HEK293 (cell line): ENCODE results near the gene CACNG1.

Experiments used
- CTCF ChIA-PET: fragments of 350-600 bp; formaldehyde crosslinking; extraction: SDS; loops from one replicate; lab custom pipeline; 2021; ENCODE audit warnings: antibody characterized with exemption; lab: Yijun Ruan, JAX
- POLR2A ChIA-PET: fragments of 300-600 bp; formaldehyde crosslinking; extraction: SDS; loops from one replicate; lab custom pipeline; 2020; ENCODE audit warnings: antibody characterized with exemption, inconsistent platforms; lab: Yijun Ruan, JAX
- H3K27ac ChIP-seq: fragments of 200-500 bp; sonication (Bioruptor generic); 2 replicates; pipeline ENCODE4 v1.5.1; 2014; ENCODE audit warnings: low read depth, low read length, control low read depth, inconsistent platforms; ENCODE audit errors: extremely low read depth
- H3K36me3 ChIP-seq, 2 experiments: fragments of 200-500 bp in 1 of 2; sonication (Bioruptor generic) in 1 of 2; 1 replicate in 1 of 2; 2 replicates in 1 of 2; pipeline ENCODE4 v1.5.1; 2014 to 2017; ENCODE audit warnings: inconsistent platforms in 2 of 2, low read length in 2 of 2; ENCODE audit not compliant: control insufficient read depth in 2 of 2, insufficient read depth in 1 of 2
- H3K4me1 ChIP-seq: fragments of 200-500 bp; sonication (Bioruptor generic); 2 replicates; pipeline ENCODE4 v1.5.1; 2014; ENCODE audit warnings: mild to moderate bottlenecking, low read length, inconsistent platforms; ENCODE audit not compliant: control insufficient read depth, insufficient read depth
- H3K4me3 ChIP-seq: 2 replicates; pipeline ENCODE4 v1.5.1; 2011; ENCODE audit warnings: low read depth, mild to moderate bottlenecking, control low read depth, low read length, moderate library complexity
- H3K9me3 ChIP-seq: fragments of 200-500 bp; sonication (Bioruptor generic); 2 replicates; pipeline ENCODE4 v1.5.1; 2014; ENCODE audit warnings: low read depth, low read length, inconsistent platforms; ENCODE audit not compliant: control insufficient read depth, insufficient read depth
- GLIS2 ChIP-seq: fragments of 450-650 bp; formaldehyde crosslinking; IDR thresholded peaks from 2 replicates; pipeline ENCODE4 v1.5.1; 2016; ENCODE audit warnings: missing biosample characterization, missing genetic modification characterization
- SP2 ChIP-seq: fragments of 450-650 bp; formaldehyde crosslinking; IDR thresholded peaks from 2 replicates; pipeline ENCODE4 v1.5.1; 2016; ENCODE audit warnings: missing biosample characterization, missing genetic modification characterization
- SP7 ChIP-seq: fragments of 450-650 bp; formaldehyde crosslinking; IDR thresholded peaks from 2 replicates; pipeline ENCODE4 v1.5.1; 2016; ENCODE audit warnings: missing biosample characterization, missing genetic modification characterization
- ZBTB21 ChIP-seq: fragments of 450-650 bp; formaldehyde crosslinking; IDR thresholded peaks from 2 replicates; pipeline ENCODE4 v1.5.1; 2017; ENCODE audit warnings: missing biosample characterization, missing genetic modification characterization
- ZFP69B ChIP-seq: fragments of 450-650 bp; formaldehyde crosslinking; IDR thresholded peaks from 2 replicates; pipeline ENCODE4 v1.5.1; 2016; ENCODE audit warnings: missing biosample characterization, missing genetic modification characterization
- ZNF112 ChIP-seq: fragments of 450-650 bp; formaldehyde crosslinking; IDR thresholded peaks from 2 replicates; pipeline ENCODE4 v1.5.0; 2017; ENCODE audit warnings: missing biosample characterization, missing genetic modification characterization
- ZNF280C ChIP-seq: fragments of 450-650 bp; formaldehyde crosslinking; IDR thresholded peaks from 2 replicates; pipeline ENCODE4 v1.5.1; 2016; ENCODE audit warnings: missing biosample characterization, missing genetic modification characterization
- ZNF362 ChIP-seq: fragments of 450-650 bp; formaldehyde crosslinking; IDR thresholded peaks from 2 replicates; pipeline ENCODE4 v1.5.1; 2016; ENCODE audit warnings: missing biosample characterization, missing genetic modification characterization
- ZNF629 ChIP-seq: fragments of 450-650 bp; formaldehyde crosslinking; IDR thresholded peaks from 2 replicates; pipeline ENCODE4 v1.5.1; 2017; ENCODE audit warnings: missing biosample characterization, missing genetic modification characterization
- ZNF660 ChIP-seq: fragments of 450-650 bp; IDR thresholded peaks from 2 replicates; pipeline ENCODE4 v1.5.1; 2018; ENCODE audit warnings: missing biosample characterization, mild to moderate bottlenecking, missing genetic modification characterization
- ZNF792 ChIP-seq: fragments of 450-650 bp; formaldehyde crosslinking; IDR thresholded peaks from 2 replicates; pipeline ENCODE4 v1.5.1; 2016; ENCODE audit warnings: missing biosample characterization, missing genetic modification characterization
- TF ChIP-seq, protein P1 (sequence below): fragments of 450-650 bp; formaldehyde crosslinking; IDR thresholded peaks from 2 replicates; pipeline ENCODE4 v1.5.1; 2016; ENCODE audit warnings: missing biosample characterization, missing genetic modification characterization
- TF ChIP-seq, protein P2 (sequence below): fragments of 450-650 bp; formaldehyde crosslinking; IDR thresholded peaks from 2 replicates; pipeline ENCODE4 v1.5.1; 2017; ENCODE audit warnings: missing biosample characterization, missing genetic modification characterization
- TF ChIP-seq, protein P3 (sequence below): fragments of 450-650 bp; IDR thresholded peaks from 2 replicates; pipeline ENCODE4 v1.5.1; 2018; ENCODE audit warnings: missing biosample characterization, missing genetic modification characterization
- TF ChIP-seq, protein P4 (sequence below): fragments of 450-650 bp; formaldehyde crosslinking; IDR thresholded peaks from 2 replicates; pipeline ENCODE4 v1.5.1; 2016; ENCODE audit warnings: missing biosample characterization, missing genetic modification characterization

Gene CACNG1

GRCh38 chr17:67054608-67055007, 10.3 kb downstream of the CACNG1 start (continued):
- TF ChIP-seq, protein P1, sequence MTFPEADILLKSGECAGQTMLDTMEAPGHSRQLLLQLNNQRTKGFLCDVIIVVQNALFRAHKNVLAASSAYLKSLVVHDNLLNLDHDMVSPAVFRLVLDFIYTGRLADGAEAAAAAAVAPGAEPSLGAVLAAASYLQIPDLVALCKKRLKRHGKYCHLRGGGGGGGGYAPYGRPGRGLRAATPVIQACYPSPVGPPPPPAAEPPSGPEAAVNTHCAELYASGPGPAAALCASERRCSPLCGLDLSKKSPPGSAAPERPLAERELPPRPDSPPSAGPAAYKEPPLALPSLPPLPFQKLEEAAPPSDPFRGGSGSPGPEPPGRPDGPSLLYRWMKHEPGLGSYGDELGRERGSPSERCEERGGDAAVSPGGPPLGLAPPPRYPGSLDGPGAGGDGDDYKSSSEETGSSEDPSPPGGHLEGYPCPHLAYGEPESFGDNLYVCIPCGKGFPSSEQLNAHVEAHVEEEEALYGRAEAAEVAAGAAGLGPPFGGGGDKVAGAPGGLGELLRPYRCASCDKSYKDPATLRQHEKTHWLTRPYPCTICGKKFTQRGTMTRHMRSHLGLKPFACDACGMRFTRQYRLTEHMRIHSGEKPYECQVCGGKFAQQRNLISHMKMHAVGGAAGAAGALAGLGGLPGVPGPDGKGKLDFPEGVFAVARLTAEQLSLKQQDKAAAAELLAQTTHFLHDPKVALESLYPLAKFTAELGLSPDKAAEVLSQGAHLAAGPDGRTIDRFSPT (tag by site-specific recombination) = no peak

DNA sequence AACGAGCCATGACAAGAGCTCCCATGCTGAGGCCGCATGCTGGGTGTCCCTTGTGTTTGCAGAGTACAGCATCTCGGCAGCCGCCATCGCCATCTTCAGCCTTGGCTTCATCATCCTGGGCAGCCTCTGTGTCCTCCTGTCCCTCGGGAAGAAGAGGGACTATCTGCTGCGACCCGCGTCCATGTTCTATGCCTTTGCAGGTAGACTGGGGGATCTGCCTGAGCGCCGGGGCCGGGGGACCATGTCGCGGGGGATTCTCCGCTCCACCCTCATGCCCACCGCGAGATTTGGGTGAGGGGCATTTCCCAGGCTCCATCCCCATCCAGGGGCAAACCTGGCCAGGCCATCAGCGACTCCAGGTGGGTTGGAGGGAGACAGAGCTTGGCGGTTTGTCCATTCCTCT, 10.7 kb downstream of the CACNG1 start:
- H3K27ac ChIP-seq = no peak overlapping the region
- ChIA-PET CTCF (no interaction called here), POLR2A (no interaction called here)
- no peaks in the 10 kb centered on the region for H3K9me3 ChIP-seq
- TF ChIP-seq ZNF362 (tag by site-specific recombination) (no peak), ZNF280C (tag by site-specific recombination) (no peak), SP2 (tag by site-specific recombination) (no peak), ZNF660 (tag by site-specific recombination) (no peak), ZNF629 (tag by site-specific recombination) (no peak), ZNF792 (tag by site-specific recombination) (no peak), ZNF112 (tag by site-specific recombination) (no peak), GLIS2 (tag by site-specific recombination) (no peak), ZFP69B (tag by site-specific recombination) (no peak), SP7 (no peak), ZBTB21 (tag by site-specific recombination) (no peak)
- TF ChIP-seq, protein P2, sequence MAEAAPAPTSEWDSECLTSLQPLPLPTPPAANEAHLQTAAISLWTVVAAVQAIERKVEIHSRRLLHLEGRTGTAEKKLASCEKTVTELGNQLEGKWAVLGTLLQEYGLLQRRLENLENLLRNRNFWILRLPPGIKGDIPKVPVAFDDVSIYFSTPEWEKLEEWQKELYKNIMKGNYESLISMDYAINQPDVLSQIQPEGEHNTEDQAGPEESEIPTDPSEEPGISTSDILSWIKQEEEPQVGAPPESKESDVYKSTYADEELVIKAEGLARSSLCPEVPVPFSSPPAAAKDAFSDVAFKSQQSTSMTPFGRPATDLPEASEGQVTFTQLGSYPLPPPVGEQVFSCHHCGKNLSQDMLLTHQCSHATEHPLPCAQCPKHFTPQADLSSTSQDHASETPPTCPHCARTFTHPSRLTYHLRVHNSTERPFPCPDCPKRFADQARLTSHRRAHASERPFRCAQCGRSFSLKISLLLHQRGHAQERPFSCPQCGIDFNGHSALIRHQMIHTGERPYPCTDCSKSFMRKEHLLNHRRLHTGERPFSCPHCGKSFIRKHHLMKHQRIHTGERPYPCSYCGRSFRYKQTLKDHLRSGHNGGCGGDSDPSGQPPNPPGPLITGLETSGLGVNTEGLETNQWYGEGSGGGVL (tag by site-specific recombination) = no peak
- TF ChIP-seq, protein P3, sequence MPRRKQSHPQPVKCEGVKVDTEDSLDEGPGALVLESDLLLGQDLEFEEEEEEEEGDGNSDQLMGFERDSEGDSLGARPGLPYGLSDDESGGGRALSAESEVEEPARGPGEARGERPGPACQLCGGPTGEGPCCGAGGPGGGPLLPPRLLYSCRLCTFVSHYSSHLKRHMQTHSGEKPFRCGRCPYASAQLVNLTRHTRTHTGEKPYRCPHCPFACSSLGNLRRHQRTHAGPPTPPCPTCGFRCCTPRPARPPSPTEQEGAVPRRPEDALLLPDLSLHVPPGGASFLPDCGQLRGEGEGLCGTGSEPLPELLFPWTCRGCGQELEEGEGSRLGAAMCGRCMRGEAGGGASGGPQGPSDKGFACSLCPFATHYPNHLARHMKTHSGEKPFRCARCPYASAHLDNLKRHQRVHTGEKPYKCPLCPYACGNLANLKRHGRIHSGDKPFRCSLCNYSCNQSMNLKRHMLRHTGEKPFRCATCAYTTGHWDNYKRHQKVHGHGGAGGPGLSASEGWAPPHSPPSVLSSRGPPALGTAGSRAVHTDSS (tag by site-specific recombination) = no peak
- TF ChIP-seq, protein P4, sequence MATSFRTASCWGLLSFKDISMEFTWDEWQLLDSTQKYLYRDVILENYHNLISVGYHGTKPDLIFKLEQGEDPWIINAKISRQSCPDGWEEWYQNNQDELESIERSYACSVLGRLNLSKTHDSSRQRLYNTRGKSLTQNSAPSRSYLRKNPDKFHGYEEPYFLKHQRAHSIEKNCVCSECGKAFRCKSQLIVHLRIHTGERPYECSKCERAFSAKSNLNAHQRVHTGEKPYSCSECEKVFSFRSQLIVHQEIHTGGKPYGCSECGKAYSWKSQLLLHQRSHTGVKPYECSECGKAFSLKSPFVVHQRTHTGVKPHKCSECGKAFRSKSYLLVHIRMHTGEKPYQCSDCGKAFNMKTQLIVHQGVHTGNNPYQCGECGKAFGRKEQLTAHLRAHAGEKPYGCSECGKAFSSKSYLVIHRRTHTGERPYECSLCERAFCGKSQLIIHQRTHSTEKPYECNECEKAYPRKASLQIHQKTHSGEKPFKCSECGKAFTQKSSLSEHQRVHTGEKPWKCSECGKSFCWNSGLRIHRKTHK (tag by site-specific recombination) = no peak
- TF ChIP-seq, protein P1 (tag by site-specific recombination) = no peak
- H3K36me3 ChIP-seq = no peaks in the 10 kb centered on the region
- no peaks in the 10 kb centered on the region for H3K4me1 ChIP-seq
- H3K4me3 ChIP-seq = no peak overlapping the region
